Neural cell (in vitro differentiated cells): ENCODE measurements around the gene DPP6. TPM values are rescaled to one million over a fixed set of nuclear protein-coding genes. Genes with fewer than 3 reads are reported as not detected.

Experiments
- H2AFZ ChIP-seq: fragments of 200-600, 300-800 bp; sonication (generic), shearing (Covaris generic); 2 replicates; pipeline ENCODE4 v1.6.0; 2014; ENCODE audit warnings: low read depth, mild to moderate bottlenecking, antibody characterized with exemption, low read length, moderate library complexity
- H3F3A ChIP-seq: fragments of 200-600 bp; shearing (Covaris generic); 2 replicates; pipeline ENCODE4 v1.6.1; 2016; ENCODE audit warnings: mild to moderate bottlenecking, moderate library complexity, mixed read lengths, antibody characterized with exemption, low read length; ENCODE audit not compliant: insufficient read depth, poor library complexity, severe bottlenecking
- H3K27ac ChIP-seq: fragments of 200-600, 300-800 bp; sonication (generic), shearing (Covaris generic); 2 replicates; pipeline ENCODE4 v1.5.1; 2014; ENCODE audit warnings: mild to moderate bottlenecking, low read length, moderate library complexity
- H3K27me3 ChIP-seq: fragments of 300-800, 200-600 bp; sonication (generic), shearing (Covaris generic); 2 replicates; pipeline ENCODE4 v1.6.0; 2014; ENCODE audit warnings: mild to moderate bottlenecking, low read depth, low read length, moderate library complexity; ENCODE audit not compliant: insufficient read depth
- H3K36me3 ChIP-seq: fragments of 300-800, 200-600 bp; sonication (generic), shearing (Covaris generic); 2 replicates; pipeline ENCODE4 v1.5.1; 2014; ENCODE audit warnings: mild to moderate bottlenecking, antibody characterized with exemption, low read length, moderate library complexity; ENCODE audit not compliant: insufficient read depth
- H3K4me2 ChIP-seq: fragments of 300-800, 200-600 bp; sonication (generic), shearing (Covaris generic); 2 replicates; pipeline ENCODE4 v1.6.0; 2014; ENCODE audit warnings: mild to moderate bottlenecking, low read length
- H3K4me3 ChIP-seq: fragments of 300-800, 200-600 bp; sonication (generic), shearing (Covaris generic); 2 replicates; pipeline ENCODE4 v1.5.1; 2014; ENCODE audit warnings: mild to moderate bottlenecking, low read length, moderate library complexity
- H3K79me2 ChIP-seq: fragments of 200-600 bp; shearing (Covaris generic); replicated peaks from 2 replicates; pipeline ENCODE4 v1.6.0; 2014; ENCODE audit warnings: mild to moderate bottlenecking, low read length, moderate library complexity; ENCODE audit not compliant: insufficient read depth
- H3K9ac ChIP-seq: fragments of 300-800, 200-600 bp; sonication (generic), shearing (Covaris generic); 2 replicates; pipeline ENCODE4 v1.6.1; 2016; ENCODE audit warnings: mild to moderate bottlenecking, low read length, mixed read lengths
- H3K9me2 ChIP-seq: fragments of 200-600 bp; shearing (Covaris generic); 2 replicates; pipeline ENCODE4 v1.6.1; 2016; ENCODE audit warnings: mild to moderate bottlenecking, low read length, mixed read lengths; ENCODE audit not compliant: insufficient read depth
- H3K9me3 ChIP-seq: fragments of 200-600, 300-800 bp; sonication (generic), shearing (Covaris generic); 2 replicates; pipeline ENCODE4 v1.6.1; 2016; ENCODE audit warnings: mild to moderate bottlenecking, mixed run types, low read length, moderate library complexity, mixed read lengths
- H4K20me1 ChIP-seq: fragments of 200-600 bp; shearing (Covaris generic); 2 replicates; pipeline ENCODE4 v1.6.1; 2016; ENCODE audit warnings: mild to moderate bottlenecking, mixed run types; ENCODE audit not compliant: insufficient read depth
- EP300 ChIP-seq: fragments of 450-650 bp; conservative IDR thresholded peaks from 2 replicates; pipeline ENCODE4 v1.6.1; 2014; ENCODE audit warnings: antibody characterized with exemption, mild to moderate bottlenecking, moderate library complexity; ENCODE audit not compliant: poor library complexity, severe bottlenecking
- EZH2 ChIP-seq: fragments of 200-600, 300-800 bp; shearing (Covaris generic), sonication (generic); IDR thresholded peaks from 2 replicates; pipeline ENCODE4 v1.6.1; 2014; ENCODE audit warnings: antibody characterized with exemption, low read length, borderline replicate concordance, mild to moderate bottlenecking; ENCODE audit not compliant: insufficient read depth, poor library complexity, severe bottlenecking
- MXI1 ChIP-seq: fragments of 450-650 bp; conservative IDR thresholded peaks from 2 replicates; pipeline ENCODE4 v1.6.1; 2014; ENCODE audit warnings: antibody characterized with exemption, mild to moderate bottlenecking; ENCODE audit not compliant: poor library complexity, severe bottlenecking
- POLR2AphosphoS5 ChIP-seq: IDR thresholded peaks from 2 replicates; pipeline ENCODE4 v1.6.1; 2012
- RAD21 ChIP-seq: fragments of 450-650 bp; conservative IDR thresholded peaks from 2 replicates; pipeline ENCODE4 v1.6.1; 2014; ENCODE audit warnings: antibody characterized with exemption, mild to moderate bottlenecking, moderate library complexity
- SMC3 ChIP-seq: fragments of 450-650 bp; conservative IDR thresholded peaks from 2 replicates; pipeline ENCODE4 v1.6.1; 2014; ENCODE audit warnings: antibody characterized with exemption, mild to moderate bottlenecking, moderate library complexity; ENCODE audit not compliant: poor library complexity
- TAF1 ChIP-seq: IDR thresholded peaks from 2 replicates; pipeline ENCODE4 v1.6.1; 2012; ENCODE audit warnings: low read depth
- polyA plus RNA-seq: library from polyadenylated mRNA; depleted of rRNA; stranded (reverse); fragments of >200 nt; gene quantifications from 2 replicates; pipeline ENCODE4 v1.2.3, GENCODE V29; 2014
- TF ChIP-seq, protein P1 (sequence below): IDR thresholded peaks from 2 replicates; pipeline ENCODE4 v1.6.1; 2012; ENCODE audit warnings: borderline replicate concordance
- TF ChIP-seq, protein P2 (sequence below): fragments of 450-650 bp; IDR thresholded peaks from 2 replicates; pipeline ENCODE4 v1.5.1; 2014; ENCODE audit warnings: antibody characterized with exemption, mild to moderate bottlenecking, moderate library complexity; ENCODE audit not compliant: poor library complexity, severe bottlenecking

DPP6 gene
- polyA plus RNA-seq, 1 donor from 2014 or later, result 20.4 TPM

DNA sequence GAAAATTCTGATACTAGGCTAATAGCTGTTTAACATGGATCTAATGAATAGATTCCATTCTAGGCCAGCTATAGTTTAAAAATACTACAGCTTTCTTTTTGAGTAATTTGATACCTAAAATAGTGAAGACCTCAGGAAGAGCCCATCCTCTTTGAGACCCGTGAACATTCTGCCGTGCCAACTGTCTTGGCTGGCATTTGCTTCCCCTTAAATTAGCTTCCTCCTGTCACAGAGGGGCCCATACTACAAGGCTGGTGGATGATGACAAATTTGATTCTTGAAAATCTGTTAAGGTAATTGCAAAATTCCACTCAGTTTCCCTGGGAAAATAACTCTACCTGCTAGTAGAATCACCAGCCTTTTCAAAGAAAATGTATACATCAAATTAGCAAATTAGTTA is 385.0 kb downstream of the DPP6 start:
- peak overlapping the region; percentile 77 for H3K27ac ChIP-seq
- no peaks in the 10 kb centered on the region for H3F3A ChIP-seq
- H3K4me2 ChIP-seq, result no peak overlapping the region
- no peak overlapping the region for H3K4me3 ChIP-seq
- no peaks in the 10 kb centered on the region for H4K20me1 ChIP-seq
- H3K9me2 ChIP-seq, result no peaks in the 10 kb centered on the region
- no peak overlapping the region for H2AFZ ChIP-seq
- no peaks in the 10 kb centered on the region for H3K9me3 ChIP-seq
- H3K36me3 ChIP-seq, result no peaks in the 10 kb centered on the region
- H3K27me3 ChIP-seq, result no peaks in the 10 kb centered on the region
- no peak overlapping the region for H3K9ac ChIP-seq
- H3K79me2 ChIP-seq, result no peaks in the 10 kb centered on the region
- no peak for TF ChIP-seq MXI1
- no peak for TF ChIP-seq RAD21
- TF ChIP-seq, protein P1, sequence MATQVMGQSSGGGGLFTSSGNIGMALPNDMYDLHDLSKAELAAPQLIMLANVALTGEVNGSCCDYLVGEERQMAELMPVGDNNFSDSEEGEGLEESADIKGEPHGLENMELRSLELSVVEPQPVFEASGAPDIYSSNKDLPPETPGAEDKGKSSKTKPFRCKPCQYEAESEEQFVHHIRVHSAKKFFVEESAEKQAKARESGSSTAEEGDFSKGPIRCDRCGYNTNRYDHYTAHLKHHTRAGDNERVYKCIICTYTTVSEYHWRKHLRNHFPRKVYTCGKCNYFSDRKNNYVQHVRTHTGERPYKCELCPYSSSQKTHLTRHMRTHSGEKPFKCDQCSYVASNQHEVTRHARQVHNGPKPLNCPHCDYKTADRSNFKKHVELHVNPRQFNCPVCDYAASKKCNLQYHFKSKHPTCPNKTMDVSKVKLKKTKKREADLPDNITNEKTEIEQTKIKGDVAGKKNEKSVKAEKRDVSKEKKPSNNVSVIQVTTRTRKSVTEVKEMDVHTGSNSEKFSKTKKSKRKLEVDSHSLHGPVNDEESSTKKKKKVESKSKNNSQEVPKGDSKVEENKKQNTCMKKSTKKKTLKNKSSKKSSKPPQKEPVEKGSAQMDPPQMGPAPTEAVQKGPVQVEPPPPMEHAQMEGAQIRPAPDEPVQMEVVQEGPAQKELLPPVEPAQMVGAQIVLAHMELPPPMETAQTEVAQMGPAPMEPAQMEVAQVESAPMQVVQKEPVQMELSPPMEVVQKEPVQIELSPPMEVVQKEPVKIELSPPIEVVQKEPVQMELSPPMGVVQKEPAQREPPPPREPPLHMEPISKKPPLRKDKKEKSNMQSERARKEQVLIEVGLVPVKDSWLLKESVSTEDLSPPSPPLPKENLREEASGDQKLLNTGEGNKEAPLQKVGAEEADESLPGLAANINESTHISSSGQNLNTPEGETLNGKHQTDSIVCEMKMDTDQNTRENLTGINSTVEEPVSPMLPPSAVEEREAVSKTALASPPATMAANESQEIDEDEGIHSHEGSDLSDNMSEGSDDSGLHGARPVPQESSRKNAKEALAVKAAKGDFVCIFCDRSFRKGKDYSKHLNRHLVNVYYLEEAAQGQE, result no peak
- TF ChIP-seq, protein P2, sequence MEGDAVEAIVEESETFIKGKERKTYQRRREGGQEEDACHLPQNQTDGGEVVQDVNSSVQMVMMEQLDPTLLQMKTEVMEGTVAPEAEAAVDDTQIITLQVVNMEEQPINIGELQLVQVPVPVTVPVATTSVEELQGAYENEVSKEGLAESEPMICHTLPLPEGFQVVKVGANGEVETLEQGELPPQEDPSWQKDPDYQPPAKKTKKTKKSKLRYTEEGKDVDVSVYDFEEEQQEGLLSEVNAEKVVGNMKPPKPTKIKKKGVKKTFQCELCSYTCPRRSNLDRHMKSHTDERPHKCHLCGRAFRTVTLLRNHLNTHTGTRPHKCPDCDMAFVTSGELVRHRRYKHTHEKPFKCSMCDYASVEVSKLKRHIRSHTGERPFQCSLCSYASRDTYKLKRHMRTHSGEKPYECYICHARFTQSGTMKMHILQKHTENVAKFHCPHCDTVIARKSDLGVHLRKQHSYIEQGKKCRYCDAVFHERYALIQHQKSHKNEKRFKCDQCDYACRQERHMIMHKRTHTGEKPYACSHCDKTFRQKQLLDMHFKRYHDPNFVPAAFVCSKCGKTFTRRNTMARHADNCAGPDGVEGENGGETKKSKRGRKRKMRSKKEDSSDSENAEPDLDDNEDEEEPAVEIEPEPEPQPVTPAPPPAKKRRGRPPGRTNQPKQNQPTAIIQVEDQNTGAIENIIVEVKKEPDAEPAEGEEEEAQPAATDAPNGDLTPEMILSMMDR, result no peak
- no peak for TF ChIP-seq SMC3
- TF ChIP-seq EZH2, result no peak
- no peak for TF ChIP-seq EP300
- no peak for TF ChIP-seq TAF1
- TF ChIP-seq POLR2AphosphoS5, result no peak

DNA sequence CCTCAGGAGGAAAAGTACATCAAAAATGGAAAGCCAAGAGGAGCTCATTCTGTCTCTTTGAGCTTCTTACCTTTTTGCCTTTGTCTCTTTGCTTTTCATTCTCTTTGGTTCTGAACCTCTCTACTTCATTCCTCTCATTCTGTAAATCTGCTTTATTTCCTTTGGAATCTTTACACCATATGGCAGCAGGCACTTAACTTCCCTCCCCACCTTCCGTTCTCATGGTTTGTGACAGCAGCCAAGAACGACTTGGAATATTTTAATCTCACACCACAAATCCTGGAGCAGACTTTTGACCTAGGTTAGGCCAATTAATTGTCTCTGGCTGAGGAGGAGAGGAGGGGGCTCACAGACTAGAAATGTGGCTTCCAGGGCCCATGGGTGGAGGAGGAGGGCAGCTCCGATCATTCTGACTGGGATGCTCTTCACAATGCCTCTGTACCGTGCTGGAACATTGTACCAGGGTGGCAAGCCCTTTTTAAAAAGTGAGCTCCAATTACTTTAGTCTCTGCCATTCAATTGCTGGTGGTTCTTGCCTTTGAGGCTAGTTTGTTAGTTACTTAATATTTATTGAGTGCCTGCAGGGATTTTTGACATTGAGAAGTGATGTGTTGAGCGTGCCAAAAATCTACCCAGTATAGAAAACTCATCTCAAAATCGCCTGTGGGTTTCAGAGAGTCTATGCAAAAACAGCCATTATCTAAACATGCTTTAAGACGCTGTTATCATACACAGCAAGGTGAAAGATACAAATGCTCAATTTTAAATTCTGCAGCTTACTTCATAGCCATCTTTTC is 386.6 kb downstream of the DPP6 start:
- H3K9me2 ChIP-seq, result no peaks in the 10 kb centered on the region
- H3K27ac ChIP-seq, result peak overlapping the region; percentile 41
- no peak overlapping the region for H2AFZ ChIP-seq
- TF ChIP-seq EP300 (no peak), POLR2AphosphoS5 (no peak), EZH2 (no peak)
- H3K27me3 ChIP-seq, result no peaks in the 10 kb centered on the region
- H3K79me2 ChIP-seq, result no peaks in the 10 kb centered on the region
- H3K9me3 ChIP-seq, result no peaks in the 10 kb centered on the region
- H3K4me3 ChIP-seq, result no peak overlapping the region
- no peak overlapping the region for H3K4me2 ChIP-seq
- no peaks in the 10 kb centered on the region for H4K20me1 ChIP-seq
- H3K9ac ChIP-seq, result no peak overlapping the region
- H3F3A ChIP-seq, result no peaks in the 10 kb centered on the region
- no peaks in the 10 kb centered on the region for H3K36me3 ChIP-seq
